GM23248 (cell line): Measurements from ENCODE around the gene HMCN1.

Experiments used
- EZH2 ChIP-seq: fragments of 200-600 bp; sonication (generic); IDR thresholded peaks from 2 replicates; pipeline ENCODE4 v1.6.1; 2018; ENCODE audit warnings: antibody characterized with exemption, mild to moderate bottlenecking; ENCODE audit not compliant: insufficient read depth, poor library complexity, severe bottlenecking
- EZH2phosphoT487 ChIP-seq: fragments of 200-600 bp; sonication (generic); IDR thresholded peaks from 2 replicates; pipeline ENCODE4 v1.6.1; 2018; ENCODE audit warnings: antibody characterized with exemption, moderate library complexity, mild to moderate bottlenecking, low read depth; ENCODE audit not compliant: insufficient read depth

- TF ChIP-seq EZH2phosphoT487 (no peak), EZH2 (no peak)
Measured at GRCh38 chr1:186016856-186017255, 282.7 kb downstream of the HMCN1 start.
